IPS DF 19.7 (cell line): ENCODE data around the gene ZIC1.

ENCODE experiments used
- DNase-seq: peaks from one replicate; pipeline ENCODE4 v3.0.0-alpha.2; 2013; ENCODE audit warnings: low read depth, low spot score

Gene ZIC1

GRCh38 chr3:147395899-147396711 lies 13.1 kb upstream of the ZIC1 start:
- DNase-seq = no peak

GRCh38 chr3:147396712-147397046 lies 12.5 kb upstream of the ZIC1 start:
- DNase-seq = no peak

- no peak for DNase-seq
These were observed 11.8 kb upstream of the ZIC1 start for GRCh38 chr3:147397155-147397874.

- DNase-seq = no peak
These were observed 11.0 kb upstream of the ZIC1 start for GRCh38 chr3:147397875-147398812.

GRCh38 chr3:147398813-147399534 lies 10.2 kb upstream of the ZIC1 start:
- no peak for DNase-seq

GRCh38 chr3:147400111-147400510 lies 9.1 kb upstream of the ZIC1 start:
- no peak for DNase-seq

GRCh38 chr3:147400999-147401398 lies 8.2 kb upstream of the ZIC1 start:
- DNase-seq = no peak

- DNase-seq = no peak
These were observed 7.7 kb upstream of the ZIC1 start for GRCh38 chr3:147401421-147401820.

- no peak for DNase-seq
These were observed 7.0 kb upstream of the ZIC1 start for GRCh38 chr3:147402159-147402558.

GRCh38 chr3:147403511-147403910 lies 5.7 kb upstream of the ZIC1 start:
- no peak for DNase-seq

- DNase-seq = no peak
These were observed 5.0 kb upstream of the ZIC1 start for GRCh38 chr3:147404000-147404799.

- DNase-seq = no peak
These were observed 4.3 kb upstream of the ZIC1 start for GRCh38 chr3:147404800-147405230.

- DNase-seq = no peak
These were observed 3.7 kb upstream of the ZIC1 start for GRCh38 chr3:147405231-147406027.

- no peak for DNase-seq
These were observed 2.9 kb upstream of the ZIC1 start, which contains the start of gene ZIC4 for GRCh38 chr3:147406028-147406931. Gene ZIC4, minus strand, starts transcription at chr3:147406543. Its CDS starts 3,746 bp downstream, at chr3:147402797.

GRCh38 chr3:147407114-147407497 lies 2.1 kb upstream of the ZIC1 start:
- no peak for DNase-seq

- DNase-seq = no peak
These were observed 1.5 kb upstream of the ZIC1 start for GRCh38 chr3:147407498-147408187.

GRCh38 chr3:147408188-147409100 lies 721 bp upstream of the ZIC1 start:
- DNase-seq = no peak
